Measurements from ENCODE around the gene KLHDC8A.

KLHDC8A gene

DNA sequence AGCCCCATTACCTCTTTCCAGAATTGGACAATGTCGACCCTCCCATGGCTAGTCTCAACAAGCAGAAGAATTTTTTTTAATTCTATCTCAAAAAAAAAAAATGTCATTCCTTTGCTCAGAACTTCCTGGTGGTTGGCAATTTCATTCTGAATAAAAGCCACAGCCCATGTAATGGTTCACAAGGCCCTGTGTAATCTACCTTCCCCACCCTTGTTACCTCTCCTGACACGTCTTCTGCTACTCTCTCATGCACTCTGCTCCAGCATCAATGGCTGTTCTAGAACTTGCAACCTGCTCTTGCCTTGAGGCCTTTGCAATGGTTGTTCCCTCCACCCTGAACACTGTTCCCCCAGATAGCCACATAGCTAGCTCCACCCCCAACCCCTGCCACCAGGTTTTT lies 60.6 kb downstream of the KLHDC8A start:
- no peak for DNase-seq (ENCODE audit: low spot score)

DNA sequence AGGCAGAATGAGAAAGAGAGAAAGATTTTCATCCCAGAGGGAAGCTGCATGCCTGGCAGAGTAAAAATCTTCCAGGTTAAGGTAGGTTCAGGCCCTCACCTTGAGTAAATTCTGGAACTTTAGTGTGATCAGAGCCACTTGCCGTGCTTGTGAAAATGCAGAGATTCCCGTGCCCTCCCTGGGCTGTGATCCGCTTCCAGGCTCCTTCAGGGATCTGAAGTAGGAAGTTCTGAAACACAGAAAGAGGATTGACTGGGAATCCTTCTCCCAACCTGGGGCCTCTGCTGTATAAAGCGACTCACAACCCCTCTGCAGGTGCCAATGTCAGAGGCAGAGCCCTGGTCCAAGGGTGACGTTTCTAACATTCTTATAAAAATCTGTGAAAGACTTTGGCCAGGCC lies 61.8 kb downstream of the KLHDC8A start:
- no peak for DNase-seq (ENCODE audit: low spot score)

DNA sequence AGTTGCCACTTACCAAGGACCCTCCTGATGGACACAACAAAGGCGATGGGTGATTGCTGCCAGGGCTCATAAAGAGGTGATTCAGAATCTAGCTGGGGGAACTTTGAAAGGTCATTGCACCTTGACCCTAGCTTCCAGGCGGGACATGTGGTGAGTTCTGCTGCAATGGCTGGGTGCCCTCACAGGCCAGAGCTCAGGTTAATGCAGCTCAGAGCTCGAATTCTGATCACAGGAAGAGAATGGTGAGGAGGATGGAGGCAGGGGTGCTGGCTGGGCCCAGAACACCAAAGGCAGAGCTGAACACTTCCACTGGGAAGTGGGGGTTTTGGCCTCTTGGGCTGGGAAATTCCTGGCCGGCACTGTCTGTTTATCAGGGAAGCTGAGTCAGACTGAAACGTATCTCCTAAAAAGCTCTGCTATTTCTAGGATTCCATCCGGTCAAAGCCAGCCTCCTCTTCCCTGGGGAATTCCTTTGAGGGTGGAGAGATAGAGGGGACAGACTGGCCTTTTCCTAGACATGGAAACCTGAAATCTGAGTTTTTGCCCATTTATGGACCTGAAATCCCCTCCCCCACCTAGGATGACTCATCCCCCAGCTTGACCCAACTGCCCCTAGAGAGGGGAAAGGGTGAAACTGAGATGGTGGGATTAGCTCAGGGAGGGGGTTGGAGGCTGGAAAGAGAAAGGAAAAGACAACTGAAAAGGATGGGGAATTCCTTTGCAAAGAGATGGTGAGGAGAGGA lies 62.4 kb downstream of the KLHDC8A start:
- no peak for DNase-seq (ENCODE audit: low spot score)

GRCh38 chr1:205293350-205294074 lies 63.2 kb downstream of the KLHDC8A start:
- DNase-seq (ENCODE audit: low spot score), result no peak

DNA sequence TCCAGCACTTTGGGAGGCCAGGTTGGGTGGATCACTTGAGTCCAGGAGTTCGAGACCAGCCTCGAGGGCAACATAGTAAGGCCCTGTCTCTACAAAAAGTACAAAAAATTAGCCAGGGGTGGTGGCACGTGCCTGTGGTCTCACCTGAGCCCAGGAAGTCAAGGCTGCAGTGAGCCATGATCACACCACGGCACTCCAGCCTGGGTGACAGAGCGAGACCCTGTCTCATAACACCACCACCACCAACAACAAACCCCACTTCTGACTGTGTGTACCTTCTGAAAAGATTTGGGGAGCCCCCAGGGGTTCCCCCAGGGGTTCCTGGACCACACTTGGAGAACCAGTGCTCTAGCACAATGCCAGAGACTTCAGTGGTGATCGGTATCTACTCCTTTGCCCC lies 65.1 kb downstream of the KLHDC8A start:
- DNase-seq (ENCODE audit: low spot score), result no peak

DNA sequence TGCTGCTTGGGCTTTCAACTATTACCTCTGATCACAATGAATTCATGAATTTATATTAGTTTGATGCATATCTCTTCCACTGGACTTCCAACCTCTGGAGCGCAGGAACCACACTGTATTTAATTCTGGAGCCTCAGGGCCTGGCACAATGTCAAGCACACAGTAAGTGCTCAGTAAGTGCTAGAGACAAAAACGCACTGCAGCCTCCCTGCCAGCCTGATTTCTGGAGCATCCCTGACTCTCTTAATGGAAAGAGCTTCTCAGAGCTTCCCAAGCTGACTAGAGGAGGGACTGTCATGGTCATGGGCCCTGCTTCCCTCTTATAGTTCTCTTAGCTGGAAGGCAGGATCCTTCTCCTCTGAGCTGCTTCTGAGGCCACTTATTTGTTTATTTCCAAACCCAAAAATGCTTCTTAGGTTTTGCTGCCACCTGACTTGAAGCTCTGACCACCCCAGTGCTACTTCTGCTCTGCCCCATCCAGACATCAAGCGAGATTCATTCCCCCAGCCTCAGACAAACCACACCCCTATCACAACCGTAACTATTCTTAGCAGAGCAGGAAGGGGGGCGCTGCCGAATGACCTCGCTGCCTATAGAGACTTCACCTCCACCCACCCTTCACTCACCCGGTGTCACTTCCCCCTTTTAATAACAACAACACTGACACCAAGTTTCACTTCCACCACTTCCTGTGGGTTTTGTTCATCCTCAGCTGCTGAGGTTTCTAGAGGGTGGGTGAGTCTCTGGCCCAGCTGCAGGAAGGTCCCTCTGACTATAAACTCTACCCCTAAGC lies 68.8 kb downstream of the KLHDC8A start:
- DNase-seq (ENCODE audit: low spot score), result no peak

- no peak for DNase-seq (ENCODE audit: low spot score)
Observed at GRCh38 chr1:205287076-205287475, 69.6 kb downstream of the KLHDC8A start.

GRCh38 chr1:205286335-205286950 lies 70.3 kb downstream of the KLHDC8A start:
- no peak for DNase-seq (ENCODE audit: low spot score)

Measured in left forelimb (tissue), 1 donor.